ENCODE measurements around the gene IPO7. TPM values are rescaled to one million over a fixed set of nuclear protein-coding genes. Genes with fewer than 3 reads are reported as not detected.
"Not testable (repeated sequence)": the region's sequence is repeated elsewhere in the genome, so short reads cannot be mapped to it uniquely, and the experiment has no call there.

The IPO7 gene
- total and polyA plus RNA-seq, 2 donors (not counting 1 experiment from before 2014, with no cell fraction given), result 70.0 to 128 TPM

DNA sequence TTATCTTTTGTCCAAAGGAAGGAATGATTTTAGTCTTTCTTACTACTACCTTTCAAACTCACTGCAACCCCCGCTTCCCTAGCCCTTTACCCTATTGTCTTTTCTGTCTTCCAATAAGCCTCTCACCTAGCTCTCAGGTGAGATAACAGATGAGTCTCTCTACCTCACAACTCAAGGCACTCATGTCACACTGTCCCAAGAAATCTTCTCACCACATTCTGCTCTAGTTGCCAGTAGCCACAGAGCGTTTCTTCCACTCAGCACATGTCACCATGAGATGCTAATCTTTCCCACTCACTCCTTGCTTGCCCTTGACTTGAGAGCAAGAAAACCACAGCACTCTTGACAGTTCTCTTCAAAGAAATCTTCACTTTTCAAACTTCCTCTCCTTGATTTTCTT is 37.4 kb upstream of the IPO7 start:
- no peak overlapping the region for H3K4me2 ChIP-seq (ENCODE audit: extremely low read depth, insufficient read depth, low read length)
- H3K27ac ChIP-seq (ENCODE audit: insufficient read depth, low read length), result no peak overlapping the region
- DNase-seq (ENCODE audit: low read depth in 2 of 2), result peak in 1 of 2 donors; percentile 35
- H3K9ac ChIP-seq (ENCODE audit: insufficient read depth, low read length), result no peak overlapping the region
- no peak overlapping the region for H2AFZ ChIP-seq (ENCODE audit: low read length)
- no peaks in the 10 kb centered on the region for H3K9me3 ChIP-seq (ENCODE audit: control insufficient read depth, insufficient read depth, low read depth, low read length)
- H3K4me1 ChIP-seq (ENCODE audit: control insufficient read depth, extremely low read depth, insufficient read depth, low read length), result no peaks in the 10 kb centered on the region
- TF ChIP-seq EZH2 (IDR thresholded peaks at IDR 0.05; ENCODE audit: low read length, missing control alignments), result no peak
- TF ChIP-seq CTCF (conservative IDR thresholded peaks at IDR 0.05 in 1 of 2, IDR thresholded peaks at IDR 0.05 in 1 of 2; ENCODE audit: low read depth in 1 of 2, low read length in 2 of 2), result no peak
- H3K79me2 ChIP-seq (ENCODE audit: control insufficient read depth, insufficient read depth, low read length), result no peaks in the 10 kb centered on the region
- H3K36me3 ChIP-seq (ENCODE audit: control insufficient read depth, insufficient read depth, low read length), result no peaks in the 10 kb centered on the region
- H3K4me3 ChIP-seq (replicated peaks in 1 of 4; ENCODE audit: control extremely low read depth in 1 of 4, insufficient read depth in 1 of 4, low read depth in 3 of 4, low read length in 4 of 4), result no peak overlapping the region
- no peaks in the 10 kb centered on the region for H3K27me3 ChIP-seq (ENCODE audit: control insufficient read depth, insufficient read depth, low read length)
- no peaks in the 10 kb centered on the region for H4K20me1 ChIP-seq (ENCODE audit: control insufficient read depth, extremely low read depth, insufficient read depth, low read length)

GRCh38 chr11:9347779-9348178 is 36.7 kb upstream of the IPO7 start:
- not testable (repeated sequence) for H3K9ac ChIP-seq (ENCODE audit: insufficient read depth, low read length); H3K4me3 ChIP-seq (replicated peaks in 1 of 4; ENCODE audit: control extremely low read depth in 1 of 4, insufficient read depth in 1 of 4, low read depth in 3 of 4, low read length in 4 of 4); H3K36me3 ChIP-seq (ENCODE audit: control insufficient read depth, insufficient read depth, low read length); H3K4me2 ChIP-seq (ENCODE audit: extremely low read depth, insufficient read depth, low read length); H3K79me2 ChIP-seq (ENCODE audit: control insufficient read depth, insufficient read depth, low read length); DNase-seq (ENCODE audit: low read depth in 2 of 2); H3K4me1 ChIP-seq (ENCODE audit: control insufficient read depth, extremely low read depth, insufficient read depth, low read length); H3K27me3 ChIP-seq (ENCODE audit: control insufficient read depth, insufficient read depth, low read length); H2AFZ ChIP-seq (ENCODE audit: low read length); H3K27ac ChIP-seq (ENCODE audit: insufficient read depth, low read length); H4K20me1 ChIP-seq (ENCODE audit: control insufficient read depth, extremely low read depth, insufficient read depth, low read length); H3K9me3 ChIP-seq (ENCODE audit: control insufficient read depth, insufficient read depth, low read depth, low read length)

DNA sequence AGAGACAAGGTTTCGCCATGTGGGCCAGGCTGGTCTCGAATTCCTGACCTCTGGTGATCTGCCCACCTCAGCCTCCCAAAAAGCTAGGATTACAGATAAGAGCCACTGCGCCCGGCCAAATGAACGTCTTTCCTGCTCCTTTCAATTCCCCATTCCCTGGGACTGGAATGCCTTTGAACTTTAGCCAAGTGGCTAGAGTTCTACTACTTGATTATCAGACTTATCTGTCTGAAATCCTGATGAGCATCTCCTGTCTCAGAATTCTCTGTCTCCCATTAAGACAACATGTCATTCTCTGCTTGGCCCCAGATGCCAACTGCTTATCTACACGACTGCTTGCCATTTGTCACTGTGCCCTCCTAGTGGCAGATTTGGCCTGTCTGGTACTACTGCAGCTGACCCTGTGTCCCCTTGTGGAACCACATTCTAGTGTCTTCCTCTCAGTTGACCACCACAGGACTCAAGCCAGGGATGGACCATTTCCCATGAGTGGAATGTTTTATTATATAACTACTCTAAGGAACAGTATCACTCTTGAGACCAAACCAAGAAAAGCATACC is 33.1 kb upstream of the IPO7 start:
- no peaks in the 10 kb centered on the region for H3K9me3 ChIP-seq (ENCODE audit: control insufficient read depth, insufficient read depth, low read depth, low read length)
- H3K4me1 ChIP-seq (ENCODE audit: control insufficient read depth, extremely low read depth, insufficient read depth, low read length), result no peaks in the 10 kb centered on the region
- no peaks in the 10 kb centered on the region for H4K20me1 ChIP-seq (ENCODE audit: control insufficient read depth, extremely low read depth, insufficient read depth, low read length)
- no peak overlapping the region for H3K9ac ChIP-seq (ENCODE audit: insufficient read depth, low read length)
- no peak overlapping the region for H3K4me2 ChIP-seq (ENCODE audit: extremely low read depth, insufficient read depth, low read length)
- no peaks in the 10 kb centered on the region for H3K27me3 ChIP-seq (ENCODE audit: control insufficient read depth, insufficient read depth, low read length)
- TF ChIP-seq CTCF (conservative IDR thresholded peaks at IDR 0.05 in 1 of 2, IDR thresholded peaks at IDR 0.05 in 1 of 2; ENCODE audit: low read depth in 1 of 2, low read length in 2 of 2) (no peak), EZH2 (IDR thresholded peaks at IDR 0.05; ENCODE audit: low read length, missing control alignments) (no peak)
- H3K27ac ChIP-seq (ENCODE audit: insufficient read depth, low read length), result no peak overlapping the region
- DNase-seq (ENCODE audit: low read depth in 2 of 2), result no peak
- no peaks in the 10 kb centered on the region for H3K79me2 ChIP-seq (ENCODE audit: control insufficient read depth, insufficient read depth, low read length)
- no peaks in the 10 kb centered on the region for H3K36me3 ChIP-seq (ENCODE audit: control insufficient read depth, insufficient read depth, low read length)
- H2AFZ ChIP-seq (ENCODE audit: low read length), result no peak overlapping the region
- H3K4me3 ChIP-seq (replicated peaks in 1 of 4; ENCODE audit: control extremely low read depth in 1 of 4, insufficient read depth in 1 of 4, low read depth in 3 of 4, low read length in 4 of 4), result no peak overlapping the region
